ENCODE results near the gene ZNF155. TPM values are rescaled to one million over a fixed set of nuclear protein-coding genes. Genes with fewer than 3 reads are reported as not detected.
A peak's percentile ranks its signal among the peaks of the same experiment; 100 is the strongest.

Gene ZNF155
- total RNA-seq, 3 donors from 2014 or later (not counting 1 experiment from before 2014, with no cell fraction given): 5.1 to 8.5 (median 6.5) TPM

GRCh38 chr19:43950834-43951645 lies 32.9 kb upstream of the ZNF155 start, which contains the start of gene ZNF221:
ZNF221 (plus strand) TSS chr19:43951228; CDS start chr19:43962727, 11,499 bp downstream.
- H3K36me3 ChIP-seq (ENCODE audit: control insufficient read depth, insufficient read depth, low read length): no peaks in the 10 kb centered on the region
- H3K4me3 ChIP-seq (ENCODE audit: low read length): peak within 1 kb of the TSS; percentile 70
- peaks cover 9 to 14% of the 10 kb centered on the region in 2 donors for H3K4me1 Mint-ChIP-seq
- H3K4me3 Mint-ChIP-seq: peak within 1 kb of the TSS; percentile 99
- peaks cover 9 to 13% of the 10 kb centered on the region in 2 donors for H3K9me3 Mint-ChIP-seq
- H3K27ac ChIP-seq (ENCODE audit: low read length): peak within 1 kb of the TSS; percentile 55
- under 1% methylated on average over 38 of the region's 40 CpGs for WGBS (ENCODE audit: insufficient coverage)
- intact Hi-C loops (cut with micrococcal nuclease): loop anchor here (1.0 kb wide), 1 partner anchor 16 kb away; the partner anchor contains the start of gene ZNF45
- peaks cover 33 to 40% of the 10 kb centered on the region in 2 donors for H3K27me3 Mint-ChIP-seq (ENCODE audit: low read depth in 2 of 2)
- DNase-seq (peak; percentile 44 to 78), ATAC-seq (peak; percentile 74 to 91 (median 86))
- H3K9me3 ChIP-seq (ENCODE audit: control insufficient read depth, insufficient read depth, low read length): peaks cover 13% of the 10 kb centered on the region
- peaks cover 35% of the 10 kb centered on the region for H3K36me3 Mint-ChIP-seq
- H3K4me1 ChIP-seq (ENCODE audit: control insufficient read depth, insufficient read depth, low read length): peaks cover 8% of the 10 kb centered on the region
- peaks cover 4% of the 10 kb centered on the region for H3K27me3 ChIP-seq (ENCODE audit: control insufficient read depth, insufficient read depth, low read length)
- peak within 1 kb of the TSS; percentile 88 to 90 for H3K27ac Mint-ChIP-seq
- no peak for TF ChIP-seq CTCF (IDR thresholded peaks at IDR 0.05)

- H3K27ac Mint-ChIP-seq: no peak overlapping the region
- Histone ChIP-seq H3K4me1 (ENCODE audit: control insufficient read depth, insufficient read depth, low read length) (peaks cover 4% of the 10 kb centered on the region), H3K27me3 (ENCODE audit: control insufficient read depth, insufficient read depth, low read length) (no peaks in the 10 kb centered on the region), H3K36me3 (ENCODE audit: control insufficient read depth, insufficient read depth, low read length) (no peaks in the 10 kb centered on the region), H3K4me3 (ENCODE audit: low read length) (no peak overlapping the region), H3K9me3 (ENCODE audit: control insufficient read depth, insufficient read depth, low read length) (peaks cover 30% of the 10 kb centered on the region), H3K27ac (ENCODE audit: low read length) (no peak overlapping the region)
- DNase-seq (no peak), ATAC-seq (no peak)
- 82% methylated on average over 2 of the region's 3 CpGs for WGBS (ENCODE audit: insufficient coverage)
- intact Hi-C loops (cut with micrococcal nuclease): no loop called here
- no peaks in the 10 kb centered on the region for H3K27me3 Mint-ChIP-seq (ENCODE audit: low read depth in 2 of 2)
- TF ChIP-seq CTCF (IDR thresholded peaks at IDR 0.05): no peak
- no peak overlapping the region for H3K4me3 Mint-ChIP-seq
- peaks cover 8 to 14% of the 10 kb centered on the region in 2 donors for H3K9me3 Mint-ChIP-seq
- H3K4me1 Mint-ChIP-seq: peaks cover 0 to 5% of the 10 kb centered on the region in 2 donors
- peaks cover 31% of the 10 kb centered on the region for H3K36me3 Mint-ChIP-seq
Observed at GRCh38 chr19:43956827-43957226, 27.2 kb upstream of the ZNF155 start.

- H3K4me3 ChIP-seq (ENCODE audit: low read length): no peak overlapping the region
- Mint-ChIP-seq H3K9me3 (peaks cover 10 to 17% of the 10 kb centered on the region in 2 donors), H3K36me3 (peaks cover 41% of the 10 kb centered on the region), H3K27me3 (ENCODE audit: low read depth in 2 of 2) (no peaks in the 10 kb centered on the region), H3K4me1 (no peaks in the 10 kb centered on the region), H3K27ac (no peak overlapping the region), H3K4me3 (no peak overlapping the region)
- no peaks in the 10 kb centered on the region for H3K27me3 ChIP-seq (ENCODE audit: control insufficient read depth, insufficient read depth, low read length)
- intact Hi-C loops (cut with micrococcal nuclease): no loop called here
- peaks cover 27% of the 10 kb centered on the region for H3K9me3 ChIP-seq (ENCODE audit: control insufficient read depth, insufficient read depth, low read length)
- no peaks in the 10 kb centered on the region for H3K4me1 ChIP-seq (ENCODE audit: control insufficient read depth, insufficient read depth, low read length)
- no peak overlapping the region for H3K27ac ChIP-seq (ENCODE audit: low read length)
- no peaks in the 10 kb centered on the region for H3K36me3 ChIP-seq (ENCODE audit: control insufficient read depth, insufficient read depth, low read length)
- ATAC-seq: no peak
- DNase-seq: no peak
- 95% methylated on average over 3 of the region's 3 CpGs for WGBS (ENCODE audit: insufficient coverage)
- TF ChIP-seq CTCF (IDR thresholded peaks at IDR 0.05): no peak
Observed at GRCh38 chr19:43957891-43958290, 26.1 kb upstream of the ZNF155 start.
